Common myeloid progenitor, CD34-positive (primary cell): ENCODE data around the gene MGAT5B.
A peak's percentile ranks its signal among the peaks of the same experiment; 100 is the strongest.

Experiments
- CTCF ChIA-PET: fragments of 350-600 bp; sonication (Branson Sonifier 250); formaldehyde crosslinking; loops from one replicate; lab custom pipeline; 2021; ENCODE audit warnings: antibody characterized with exemption; lab: Charles Lee
- POLR2A ChIA-PET: fragments of 350-600 bp; sonication (Branson Sonifier 250); formaldehyde crosslinking; loops from one replicate; lab custom pipeline; 2021; ENCODE audit warnings: antibody characterized with exemption; lab: Charles Lee
- DNase-seq, 3 donors: peaks; one replicate each; pipeline versions ENCODE4 v3.0.0 to v3.0.0-alpha.2; 2013
- H3K27ac ChIP-seq, 2 experiments: 1 replicate in 1 of 2; 2 replicates in 1 of 2; pipeline ENCODE4 v1.7.0; 2013; ENCODE audit warnings: inconsistent platforms in 2 of 2, low read length in 2 of 2, mild to moderate bottlenecking in 2 of 2, low read depth in 1 of 2, moderate library complexity in 1 of 2; ENCODE audit not compliant: severe bottlenecking in 2 of 2, insufficient read depth in 1 of 2, poor library complexity in 1 of 2
- H3K27me3 ChIP-seq, 5 experiments: replicated peaks in 2 of 5; 1 replicate in 3 of 5; 2 replicates in 2 of 5; pipeline versions ENCODE4 v1.6.1 to v1.7.0; 2013; ENCODE audit warnings: low read length in 4 of 5, mild to moderate bottlenecking in 2 of 5, moderate library complexity in 2 of 5, inconsistent platforms in 1 of 5; ENCODE audit not compliant: insufficient read depth in 5 of 5, control insufficient read depth in 4 of 5
- H3K36me3 ChIP-seq, 4 experiments: 1 replicate in 2 of 4; 2 replicates in 2 of 4; pipeline versions ENCODE4 v1.6.1 to v1.7.0; 2013; ENCODE audit warnings: low read length in 3 of 4, control low read depth in 1 of 4, mild to moderate bottlenecking in 1 of 4; ENCODE audit not compliant: control insufficient read depth in 4 of 4, insufficient read depth in 4 of 4
- H3K4me1 ChIP-seq, 4 experiments: 1 replicate in 3 of 4; 2 replicates in 1 of 4; pipeline versions ENCODE4 v1.6.1 to v1.7.1; 2013; ENCODE audit warnings: low read length in 3 of 4, mild to moderate bottlenecking in 3 of 4, control low read depth in 1 of 4, inconsistent platforms in 1 of 4, moderate library complexity in 1 of 4; ENCODE audit not compliant: control insufficient read depth in 4 of 4, insufficient read depth in 4 of 4; ENCODE audit errors: control extremely low read depth in 1 of 4
- H3K4me3 ChIP-seq, 7 experiments: 1 replicate in 4 of 7; 2 replicates in 3 of 7; pipeline versions ENCODE4 v1.5.1 to v1.7.0; 2013; ENCODE audit warnings: mild to moderate bottlenecking in 7 of 7, low read length in 6 of 7, moderate library complexity in 6 of 7, inconsistent platforms in 2 of 7, low read depth in 2 of 7, control low read depth in 1 of 7; ENCODE audit not compliant: insufficient read depth in 4 of 7, control insufficient read depth in 1 of 7; ENCODE audit errors: extremely low read depth in 1 of 7
- H3K9me3 ChIP-seq, 5 experiments: 1 replicate in 4 of 5; 2 replicates in 1 of 5; pipeline versions ENCODE4 v1.6.1 to v1.7.1; 2013; ENCODE audit warnings: low read length in 4 of 5, mild to moderate bottlenecking in 2 of 5, inconsistent platforms in 1 of 5, low read depth in 1 of 5, moderate library complexity in 1 of 5; ENCODE audit not compliant: control insufficient read depth in 4 of 5, insufficient read depth in 2 of 5; ENCODE audit errors: control extremely low read depth in 1 of 5
- WGBS: methylation state at CpG from one replicate; pipeline ENCODE4 v1.1.5; 2013; ENCODE audit not compliant: insufficient coverage; 5-methylcytosine and 5-hydroxymethylcytosine counted together

The MGAT5B gene

DNA sequence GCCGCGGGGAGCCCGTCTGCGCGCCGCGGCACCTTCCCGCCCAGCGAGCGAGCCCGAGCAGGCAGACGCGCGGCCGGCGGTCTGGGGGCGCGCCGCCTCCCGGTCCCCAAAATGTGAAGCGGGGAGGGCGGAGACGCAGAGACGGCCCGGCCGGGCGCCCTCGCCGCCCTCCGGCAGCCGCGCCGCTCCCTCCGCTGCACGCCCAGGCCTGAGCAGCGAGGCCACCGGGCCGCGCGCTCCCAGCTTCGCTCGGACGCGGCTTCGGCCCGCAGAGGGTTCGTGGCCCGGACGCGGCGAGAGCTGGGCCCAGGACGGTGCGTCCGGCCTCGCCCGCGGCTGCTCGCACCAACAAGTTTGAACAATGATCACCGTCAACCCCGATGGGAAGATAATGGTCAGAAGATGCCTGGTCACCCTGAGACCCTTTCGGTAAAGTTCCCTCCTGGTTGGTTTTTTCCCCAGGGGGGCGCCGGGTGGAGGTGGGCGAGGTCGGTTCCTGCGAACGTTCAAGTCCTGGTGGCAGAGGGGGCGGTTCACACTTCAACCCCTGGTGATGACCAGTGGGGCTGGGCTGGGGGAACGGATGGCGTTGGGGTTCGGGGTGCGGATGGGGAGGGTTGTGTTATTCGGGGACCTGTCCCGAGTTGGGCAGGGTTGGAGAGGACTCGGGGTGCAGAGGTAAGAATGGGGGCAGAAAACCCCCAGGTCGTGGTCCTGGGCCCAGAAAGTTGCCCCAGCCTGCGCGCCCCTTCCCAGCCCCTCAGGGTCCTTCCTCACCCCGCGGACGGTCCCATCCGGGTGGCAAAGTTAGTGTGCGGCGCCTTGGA is 678 bp downstream of the MGAT5B start:
- ChIA-PET POLR2A (interaction anchor here (1.0 to 1.4 kb wide), 2 partner anchors 103 to 190 kb away, joined by 3 read pairs; no protein-coding TSS in a partner anchor), CTCF (interaction anchor here (1.0 to 2.9 kb wide), 10 partner anchors 9 to 215 kb away, joined by 3 to 18 read pairs (median 4); no protein-coding TSS in a partner anchor)
- peak overlapping the region in 5 of 7 experiments; percentile 30 to 65 (median 48) for H3K4me3 ChIP-seq
- no peaks in the 10 kb centered on the region for H3K9me3 ChIP-seq
- H3K27me3 ChIP-seq = peaks cover 0 to 42% (median 22%) of the 10 kb centered on the region in 5 experiments
- no peak overlapping the region for H3K27ac ChIP-seq
- under 1% methylated on average over 65 of the region's 84 CpGs for WGBS
- DNase-seq = no peak
- peaks cover 0 to 35% (median 22%) of the 10 kb centered on the region in 4 experiments for H3K4me1 ChIP-seq
- H3K36me3 ChIP-seq = no peaks in the 10 kb centered on the region

GRCh38 chr17:76869496-76870376 is 1.5 kb downstream of the MGAT5B start:
- DNase-seq = no peak

DNA sequence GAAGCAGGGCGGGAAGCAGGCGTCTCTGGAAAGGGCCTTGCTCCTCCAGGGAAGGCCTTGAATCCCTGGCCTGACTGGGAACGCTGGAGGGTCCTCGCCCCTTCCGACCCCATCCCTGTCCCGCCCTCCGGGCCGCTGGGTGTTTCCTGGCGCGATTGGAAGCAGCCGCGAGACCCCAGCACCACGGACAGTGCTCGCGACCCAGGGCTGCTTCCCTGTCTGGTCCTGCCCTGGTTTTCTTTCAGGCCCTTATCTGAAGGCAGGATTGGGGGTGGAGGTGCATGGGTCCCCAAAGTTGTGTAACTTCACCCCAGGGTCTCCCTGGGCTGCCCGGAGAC is 2.1 kb downstream of the MGAT5B start:
- ChIA-PET POLR2A (no interaction called here), CTCF (no interaction called here)
- Histone ChIP-seq H3K4me1 (peaks cover 0 to 33% (median 20%) of the 10 kb centered on the region in 4 experiments), H3K27me3 (peaks cover 0 to 42% (median 22%) of the 10 kb centered on the region in 5 experiments), H3K9me3 (peaks cover 0 to 7% (median 4%) of the 10 kb centered on the region in 5 experiments), H3K36me3 (no peaks in the 10 kb centered on the region), H3K27ac (no peak overlapping the region), H3K4me3 (no peak overlapping the region)
- WGBS = 23% methylated on average over 14 of the region's 16 CpGs
- peak in 2 of 3 donors; percentile 40 to 43 for DNase-seq

More at GRCh38 chr17:76869496-76870376, 1.5 kb downstream of the MGAT5B start:
- Histone ChIP-seq H3K27ac (no peak overlapping the region), H3K4me1 (peaks cover 0 to 33% (median 20%) of the 10 kb centered on the region in 4 experiments), H3K36me3 (no peaks in the 10 kb centered on the region), H3K27me3 (peaks cover 0 to 42% (median 22%) of the 10 kb centered on the region in 5 experiments), H3K9me3 (peaks cover 0 to 3% (median 2%) of the 10 kb centered on the region in 5 experiments), H3K4me3 (peak overlapping the region in 1 of 7 experiments; percentile 8)
- ChIA-PET POLR2A (no interaction called here), CTCF (interaction anchor here (2.8 to 2.9 kb wide), 2 partner anchors 187 to 196 kb away, joined by 18 read pairs; no protein-coding TSS in a partner anchor)
- 6% methylated on average over 64 of the region's 80 CpGs for WGBS

DNA sequence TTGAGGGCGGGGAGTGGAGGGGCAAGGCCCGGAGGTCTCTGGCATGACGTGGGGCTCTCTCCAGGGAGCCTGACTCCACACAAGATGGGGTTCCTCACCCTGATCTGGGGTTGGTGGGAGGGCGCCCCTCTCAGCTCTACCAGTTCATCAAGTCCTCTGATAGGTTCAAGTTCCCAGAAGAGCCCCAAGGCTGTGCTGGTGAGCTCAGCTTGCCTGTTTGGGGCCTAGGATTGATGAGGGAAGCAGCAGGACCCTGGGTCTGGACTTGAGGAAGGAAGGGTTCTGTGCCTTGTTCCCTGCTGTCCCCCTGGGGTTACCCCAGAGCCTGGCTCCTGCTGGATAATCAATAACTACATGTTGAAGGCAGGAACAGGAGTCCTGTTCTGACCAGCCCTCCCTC is 3.5 kb downstream of the MGAT5B start:
- Histone ChIP-seq H3K4me3 (no peak overlapping the region), H3K4me1 (peaks cover 0 to 33% (median 20%) of the 10 kb centered on the region in 4 experiments), H3K27me3 (peaks cover 0 to 42% (median 19%) of the 10 kb centered on the region in 5 experiments), H3K27ac (no peak overlapping the region), H3K9me3 (peaks cover 0 to 10% (median 4%) of the 10 kb centered on the region in 5 experiments), H3K36me3 (no peaks in the 10 kb centered on the region)
- no peak for DNase-seq
- ChIA-PET POLR2A (no interaction called here), CTCF (interaction anchor here (1.0 kb wide), 1 partner anchor 67 kb away, joined by 3 read pairs; no protein-coding TSS in a partner anchor)
- WGBS = 96% methylated on average over 4 of the region's 4 CpGs

DNA sequence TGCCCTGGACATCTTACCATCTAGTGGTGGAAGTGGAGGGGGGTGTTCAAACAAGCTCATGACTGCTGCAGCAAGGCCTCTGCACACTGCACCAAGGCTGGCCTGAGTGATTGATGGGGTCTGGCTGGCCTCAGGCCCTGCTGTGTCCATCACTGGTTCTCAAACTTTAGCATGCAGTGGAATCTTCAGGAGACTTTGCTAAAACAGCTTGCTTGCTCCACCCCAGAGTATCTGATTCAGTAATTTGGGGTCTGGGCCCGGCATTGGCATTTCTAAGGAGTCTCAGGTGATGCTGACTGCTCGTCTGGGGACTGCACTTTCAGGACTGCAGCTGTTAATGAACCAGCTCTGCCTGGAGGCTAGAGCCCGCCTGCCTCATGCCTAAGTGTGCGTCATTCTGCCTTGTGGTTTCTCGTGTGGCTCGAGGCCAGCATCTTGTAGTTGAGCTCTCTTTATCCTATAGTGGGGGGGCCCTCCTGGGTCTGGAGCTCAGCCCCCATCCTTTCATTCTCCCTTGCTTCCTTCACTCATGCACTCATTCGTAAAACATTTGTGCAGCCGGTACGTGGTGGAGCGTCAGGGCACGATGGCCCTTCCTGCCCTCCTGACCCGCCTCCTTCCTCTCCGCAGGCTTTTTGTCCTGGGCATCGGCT is 4.1 kb downstream of the MGAT5B start:
- H3K4me3 ChIP-seq = no peak overlapping the region
- CTCF ChIA-PET = interaction anchor here (1.0 to 1.3 kb wide), 3 partner anchors 12 to 194 kb away, joined by 3 to 4 read pairs (median 3); no protein-coding TSS in a partner anchor
- peaks cover 0 to 38% (median 19%) of the 10 kb centered on the region in 5 experiments for H3K27me3 ChIP-seq
- no peak overlapping the region for H3K27ac ChIP-seq
- peaks cover 0 to 10% (median 4%) of the 10 kb centered on the region in 5 experiments for H3K9me3 ChIP-seq
- peak; percentile 72 to 86 (median 85) for DNase-seq
- H3K36me3 ChIP-seq = no peaks in the 10 kb centered on the region
- 25% methylated on average over 14 of the region's 14 CpGs for WGBS
- H3K4me1 ChIP-seq = peaks cover 0 to 33% (median 20%) of the 10 kb centered on the region in 4 experiments
- POLR2A ChIA-PET = no interaction called here

- DNase-seq = no peak
- H3K36me3 ChIP-seq = no peaks in the 10 kb centered on the region
- 48% methylated on average over 8 of the region's 9 CpGs for WGBS
- no peak overlapping the region for H3K27ac ChIP-seq
- H3K4me1 ChIP-seq = peaks cover 0 to 31% (median 17%) of the 10 kb centered on the region in 4 experiments
- H3K27me3 ChIP-seq = peaks cover 0 to 36% (median 15%) of the 10 kb centered on the region in 5 experiments
- CTCF ChIA-PET = interaction anchor here (1.0 to 1.3 kb wide), 2 partner anchors 13 to 194 kb away, joined by 3 to 4 read pairs; no protein-coding TSS in a partner anchor
- peaks cover 0 to 10% (median 4%) of the 10 kb centered on the region in 5 experiments for H3K9me3 ChIP-seq
- H3K4me3 ChIP-seq = no peak overlapping the region
- POLR2A ChIA-PET = no interaction called here
Observed at GRCh38 chr17:76872874-76873221, 4.6 kb downstream of the MGAT5B start.
